Peyer's patch (tissue), 4 donors: Measurements from ENCODE around the gene BSG.

ENCODE experiments used
- CTCF ChIP-seq, 6 experiments: fragments of 450-650 bp in 4 of 6; fragments of 200-600 bp in 2 of 6; sonication (generic) in 1 of 6; IDR thresholded peaks; one replicate each; pipeline ENCODE4 v1.5.1; 2017 to 2019; ENCODE audit warnings: antibody characterized with exemption in 6 of 6, mild to moderate bottlenecking in 3 of 6, moderate library complexity in 1 of 6
- POLR2A ChIP-seq, 2 donors: fragments of 450-650 bp; IDR thresholded peaks; one replicate each; pipeline ENCODE4 v1.5.1; 2017; ENCODE audit warnings: antibody characterized with exemption in 2 of 2, mild to moderate bottlenecking in 2 of 2, moderate library complexity in 2 of 2

GRCh38 chr19:525857-526419 lies 46.5 kb upstream of the BSG start:
- TF ChIP-seq POLR2A (IDR thresholded peaks at IDR 0.05) (no peak), CTCF (IDR thresholded peaks at IDR 0.05) (no peak)
